Endothelial cell of umbilical vein (primary cell): Measurements from ENCODE around the gene MBNL2. TPM values are rescaled to one million over a fixed set of nuclear protein-coding genes. Genes with fewer than 3 reads are reported as not detected.

ENCODE experiments used
- BruUV-seq: library from RNA; stranded (reverse); fragments of 400-500 nt; replicated peaks from 2 replicates; lab custom pipeline; 2021; lab: Mats Ljungman, UMichigan
- CTCF ChIA-PET: fragments of 300-600, 350-600 bp; sonication (Branson Sonifier 250); formaldehyde crosslinking; loops from one replicate; lab custom pipeline; 2021; ENCODE audit warnings: antibody characterized with exemption, inconsistent platforms; lab: Charles Lee
- POLR2A ChIA-PET: fragments of 300-600, 350-600 bp; sonication (Branson Sonifier 250); formaldehyde crosslinking; loops from one replicate; lab custom pipeline; 2021; ENCODE audit warnings: antibody characterized with exemption, inconsistent platforms; lab: Charles Lee
- DNase-seq: peaks from one replicate; pipeline ENCODE4 v3.0.0-alpha.2; 2011; ENCODE audit warnings: low read depth, low spot score
- FAIRE-seq: peaks from 2 replicates; lab custom pipeline; 2011; peaks lifted over from hg19 to GRCh38; lab: Jason Lieb, UNC
- H2AFZ ChIP-seq: 2 replicates; pipeline ENCODE4 v1.6.0; 2012; ENCODE audit warnings: low read depth, low read length, control low read depth, inconsistent platforms
- H3K27ac ChIP-seq: 2 replicates; pipeline ENCODE4 v1.5.1; 2011; ENCODE audit warnings: low read depth, mild to moderate bottlenecking, control low read depth, low read length, moderate library complexity; ENCODE audit not compliant: insufficient read depth
- H3K27me3 ChIP-seq, 2 experiments: 2 replicates each; pipeline versions ENCODE4 v1.6.0 to v1.6.1; 2011; ENCODE audit warnings: low read length in 2 of 2, mixed read lengths in 1 of 2; ENCODE audit not compliant: control insufficient read depth in 2 of 2, insufficient read depth in 2 of 2
- H3K36me3 ChIP-seq, 2 experiments: 2 replicates in 1 of 2; 3 replicates in 1 of 2; pipeline ENCODE4 v1.5.1; 2011; ENCODE audit warnings: low read length in 2 of 2, mild to moderate bottlenecking in 1 of 2, moderate library complexity in 1 of 2; ENCODE audit not compliant: control insufficient read depth in 2 of 2, insufficient read depth in 2 of 2; ENCODE audit errors: extremely low read depth in 1 of 2
- H3K4me1 ChIP-seq: 3 replicates; pipeline ENCODE4 v1.5.1; 2011; ENCODE audit warnings: mild to moderate bottlenecking, low read length; ENCODE audit not compliant: control insufficient read depth, insufficient read depth; ENCODE audit errors: extremely low read depth
- H3K4me2 ChIP-seq: 2 replicates; pipeline ENCODE4 v1.6.1; 2011; ENCODE audit warnings: low read length, control low read depth, mixed read lengths; ENCODE audit not compliant: insufficient read depth
- H3K4me3 ChIP-seq, 3 experiments: fragments of 200-600 bp in 1 of 3; sonication (generic), shearing (Covaris generic) in 1 of 3; replicated peaks in 1 of 3; 2 replicates each; pipeline ENCODE4 v1.5.1; 2011 to 2016; ENCODE audit warnings: control low read depth in 3 of 3, low read length in 3 of 3, mild to moderate bottlenecking in 2 of 3, inconsistent platforms in 1 of 3, low read depth in 1 of 3, moderate library complexity in 1 of 3; ENCODE audit not compliant: insufficient read depth in 1 of 3
- H3K79me2 ChIP-seq: 2 replicates; pipeline ENCODE4 v1.6.0; 2012; ENCODE audit warnings: low read length, inconsistent platforms; ENCODE audit not compliant: control insufficient read depth, insufficient read depth
- H3K9ac ChIP-seq: replicated peaks from 2 replicates; pipeline ENCODE3; 2011; ENCODE audit warnings: low read length, control low read depth; ENCODE audit not compliant: insufficient read depth; ENCODE audit errors: extremely low read depth
- H3K9me1 ChIP-seq: replicated peaks from 3 replicates; pipeline ENCODE4 v1.6.0; 2011; ENCODE audit warnings: mild to moderate bottlenecking, low read length; ENCODE audit not compliant: control insufficient read depth, insufficient read depth; ENCODE audit errors: extremely low read depth
- H3K9me3 ChIP-seq: replicated peaks from 2 replicates; pipeline ENCODE4 v1.5.1; 2012; ENCODE audit warnings: low read length, inconsistent platforms; ENCODE audit not compliant: control insufficient read depth, insufficient read depth
- H4K20me1 ChIP-seq: replicated peaks from 2 replicates; pipeline ENCODE3; 2011; ENCODE audit warnings: mild to moderate bottlenecking, low read length; ENCODE audit not compliant: control insufficient read depth, insufficient read depth; ENCODE audit errors: extremely low read depth
- FOS ChIP-seq: IDR thresholded peaks from 2 replicates; pipeline ENCODE4 v1.6.1; 2011; ENCODE audit warnings: mild to moderate bottlenecking, low read length, moderate library complexity, borderline replicate concordance; ENCODE audit not compliant: insufficient read depth
- GATA2 ChIP-seq: IDR thresholded peaks from 2 replicates; pipeline ENCODE4 v1.7.0; 2011; ENCODE audit warnings: low read depth, mild to moderate bottlenecking, moderate library complexity, mixed read lengths, low read length; ENCODE audit not compliant: insufficient read length, insufficient read depth
- MYC ChIP-seq: IDR thresholded peaks from one replicate; pipeline ENCODE4 v1.6.1; 2011; ENCODE audit warnings: mild to moderate bottlenecking, low read depth, low read length
- POLR2AphosphoS5 ChIP-seq: IDR thresholded peaks from 2 replicates; pipeline ENCODE4 v1.6.1; 2012; ENCODE audit warnings: low read depth, mild to moderate bottlenecking, control low read depth, low read length, moderate library complexity; ENCODE audit not compliant: insufficient read depth
- dilution Hi-C: fragments of 300-500 bp; cut with MboI; formaldehyde crosslinking; loops from one replicate; pipeline ENCODE4 v1.15.0; 2019; ENCODE audit warnings: low sequenced_read_pairs; ENCODE audit not compliant: extremely low pct_ligation_motif_present
- intact Hi-C: fragments of 100-400 bp; cut with micrococcal nuclease; formaldehyde crosslinking; loops from one replicate; pipeline ENCODE4 v1.10.0; 2022
- polyA plus RNA-seq, 4 experiments: library from polyadenylated mRNA; depleted of rRNA in 3 of 4; stranded (reverse) in 3 of 4; unstranded in 1 of 4; fragments of >200 nt; gene quantifications; 2 replicates each; pipeline versions ENCODE4 v1.2.1 to v1.2.3, GENCODE V29; 2011 to 2012; ENCODE audit warnings: missing spikeins in 1 of 4
- total RNA-seq: library from RNA; stranded (reverse); gene quantifications from 2 replicates; pipeline ENCODE4 v1.2.3, GENCODE V29; 2021
- TF ChIP-seq, protein P1 (sequence below): IDR thresholded peaks from 2 replicates; pipeline ENCODE4 v1.6.1; 2011; ENCODE audit not compliant: insufficient read depth, insufficient read length
- TF ChIP-seq, protein P2 (sequence below), 2 donors: IDR thresholded peaks; 1 replicate in 1 of 2; 2 replicates in 1 of 2; pipeline ENCODE4 v1.5.1; 2011; ENCODE audit warnings: low read length in 2 of 2, mild to moderate bottlenecking in 2 of 2, moderate library complexity in 2 of 2, control low read depth in 1 of 2, inconsistent platforms in 1 of 2, low read depth in 1 of 2; ENCODE audit not compliant: insufficient read depth in 1 of 2; ENCODE audit errors: extremely low read depth in 1 of 2

MBNL2 gene
- total and polyA plus RNA-seq, 2 donors (not counting 3 experiments of a cell fraction or from before 2014, with no cell fraction given): 32.9 to 76.5 TPM

DNA sequence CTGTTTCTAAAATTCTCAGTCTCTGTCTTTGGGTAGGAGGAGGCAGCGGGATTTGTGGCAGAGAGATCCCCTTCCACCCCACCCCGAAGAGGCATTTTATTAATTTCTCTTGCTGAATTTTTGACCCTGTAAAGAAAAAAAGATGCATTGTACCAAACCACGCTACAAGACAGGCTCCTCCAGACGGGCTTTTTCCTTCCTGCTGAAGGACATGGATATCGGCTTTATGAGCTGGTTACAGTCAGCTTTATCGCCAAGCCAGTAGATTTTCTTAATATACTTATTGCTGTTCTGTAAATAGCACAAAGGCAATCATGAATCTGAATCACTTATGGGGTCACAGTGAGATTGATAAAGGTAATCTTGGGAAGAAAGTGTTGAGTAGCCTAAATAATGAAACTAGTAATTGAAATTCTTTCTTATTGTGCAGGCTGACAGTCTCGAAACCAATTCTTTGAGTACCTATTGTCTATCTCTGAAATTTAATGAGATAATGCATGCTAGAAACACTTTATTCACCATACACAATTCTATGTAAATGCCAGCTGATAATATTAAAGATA, 24.5 kb downstream of the MBNL2 start:
- Histone ChIP-seq H4K20me1 (no peaks in the 10 kb centered on the region), H3K4me2 (peak overlapping the region; percentile 98), H3K4me3 (peak overlapping the region in 2 of 3 experiments; percentile 34 to 62), H3K36me3 (no peaks in the 10 kb centered on the region), H3K27me3 (no peaks in the 10 kb centered on the region), H3K27ac (peak overlapping the region; percentile 84), H2AFZ (no peak overlapping the region), H3K4me1 (peaks cover 85% of the 10 kb centered on the region), H3K9me3 (no peaks in the 10 kb centered on the region), H3K79me2 (peaks cover 95% of the 10 kb centered on the region), H3K9ac (peak overlapping the region; percentile 88), H3K9me1 (no peaks in the 10 kb centered on the region)
- POLR2A ChIA-PET: interaction anchor here (1.0 kb wide), 1 partner anchor 19 kb away, joined by 3 read pairs; no protein-coding TSS in a partner anchor
- dilution Hi-C loops: no loop called here
- FAIRE-seq (peak; percentile 47), DNase-seq (peak; percentile 67)
- TF ChIP-seq, protein P1, sequence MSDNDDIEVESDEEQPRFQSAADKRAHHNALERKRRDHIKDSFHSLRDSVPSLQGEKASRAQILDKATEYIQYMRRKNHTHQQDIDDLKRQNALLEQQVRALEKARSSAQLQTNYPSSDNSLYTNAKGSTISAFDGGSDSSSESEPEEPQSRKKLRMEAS: no peak
- TF ChIP-seq POLR2AphosphoS5 (no peak), MYC (no peak), GATA2 (no peak), FOS (no peak)
- TF ChIP-seq, protein P2, sequence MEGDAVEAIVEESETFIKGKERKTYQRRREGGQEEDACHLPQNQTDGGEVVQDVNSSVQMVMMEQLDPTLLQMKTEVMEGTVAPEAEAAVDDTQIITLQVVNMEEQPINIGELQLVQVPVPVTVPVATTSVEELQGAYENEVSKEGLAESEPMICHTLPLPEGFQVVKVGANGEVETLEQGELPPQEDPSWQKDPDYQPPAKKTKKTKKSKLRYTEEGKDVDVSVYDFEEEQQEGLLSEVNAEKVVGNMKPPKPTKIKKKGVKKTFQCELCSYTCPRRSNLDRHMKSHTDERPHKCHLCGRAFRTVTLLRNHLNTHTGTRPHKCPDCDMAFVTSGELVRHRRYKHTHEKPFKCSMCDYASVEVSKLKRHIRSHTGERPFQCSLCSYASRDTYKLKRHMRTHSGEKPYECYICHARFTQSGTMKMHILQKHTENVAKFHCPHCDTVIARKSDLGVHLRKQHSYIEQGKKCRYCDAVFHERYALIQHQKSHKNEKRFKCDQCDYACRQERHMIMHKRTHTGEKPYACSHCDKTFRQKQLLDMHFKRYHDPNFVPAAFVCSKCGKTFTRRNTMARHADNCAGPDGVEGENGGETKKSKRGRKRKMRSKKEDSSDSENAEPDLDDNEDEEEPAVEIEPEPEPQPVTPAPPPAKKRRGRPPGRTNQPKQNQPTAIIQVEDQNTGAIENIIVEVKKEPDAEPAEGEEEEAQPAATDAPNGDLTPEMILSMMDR (IDR thresholded peaks at IDR 0.05; ENCODE audit: extremely low read depth in 1 of 2, insufficient read depth in 1 of 2, low read depth in 1 of 2, low read length in 2 of 2): no peak
- intact Hi-C loops: no loop called here
- TSS peak; percentile 4 for BruUV-seq
- CTCF ChIA-PET: interaction anchor here (0.9 to 1.6 kb wide), 6 partner anchors 9 to 96 kb away, joined by 3 to 4 read pairs (median 4); no protein-coding TSS in a partner anchor
